Upper lobe of left lung (tissue), 4 donors: ENCODE measurements around the gene CACNB2.
"Not testable (repeated sequence)": the region's sequence is repeated elsewhere in the genome, so short reads cannot be mapped to it uniquely, and the experiment has no call there.

Source experiments
- POLR2A ChIP-seq, 4 donors: fragments of 450-650 bp; IDR thresholded peaks; one replicate each; pipeline ENCODE4 v1.5.1; 2016 to 2017; ENCODE audit warnings: antibody characterized with exemption in 4 of 4, mild to moderate bottlenecking in 2 of 4
- TF ChIP-seq, protein P1 (sequence below), 6 experiments: fragments of 450-650 bp in 4 of 6; fragments of 200-600 bp in 2 of 6; sonication (generic) in 2 of 6; IDR thresholded peaks; one replicate each; pipeline ENCODE4 v1.5.1; 2016 to 2019; ENCODE audit warnings: antibody characterized with exemption in 6 of 6

DNA sequence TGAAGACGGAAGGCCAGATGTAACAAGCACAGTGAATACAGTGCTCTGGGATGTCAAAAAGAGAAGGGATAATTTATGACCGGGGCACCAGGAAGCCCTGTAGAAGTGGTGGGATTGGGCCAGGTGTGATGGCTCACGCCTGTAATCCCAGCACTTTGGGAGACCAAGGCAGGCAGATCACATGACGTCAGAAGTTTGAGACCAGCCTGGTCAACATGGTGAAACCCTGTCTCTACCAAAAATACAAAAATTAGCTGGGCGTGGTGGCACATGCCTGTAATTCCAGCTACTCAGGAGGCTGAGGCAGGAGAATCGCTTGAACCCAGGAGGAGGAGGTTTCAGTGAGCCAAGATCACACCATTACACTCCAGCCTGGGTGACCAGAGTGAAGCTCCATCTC is 305.4 kb downstream of the CACNB2 start:
- TF ChIP-seq, protein P1, sequence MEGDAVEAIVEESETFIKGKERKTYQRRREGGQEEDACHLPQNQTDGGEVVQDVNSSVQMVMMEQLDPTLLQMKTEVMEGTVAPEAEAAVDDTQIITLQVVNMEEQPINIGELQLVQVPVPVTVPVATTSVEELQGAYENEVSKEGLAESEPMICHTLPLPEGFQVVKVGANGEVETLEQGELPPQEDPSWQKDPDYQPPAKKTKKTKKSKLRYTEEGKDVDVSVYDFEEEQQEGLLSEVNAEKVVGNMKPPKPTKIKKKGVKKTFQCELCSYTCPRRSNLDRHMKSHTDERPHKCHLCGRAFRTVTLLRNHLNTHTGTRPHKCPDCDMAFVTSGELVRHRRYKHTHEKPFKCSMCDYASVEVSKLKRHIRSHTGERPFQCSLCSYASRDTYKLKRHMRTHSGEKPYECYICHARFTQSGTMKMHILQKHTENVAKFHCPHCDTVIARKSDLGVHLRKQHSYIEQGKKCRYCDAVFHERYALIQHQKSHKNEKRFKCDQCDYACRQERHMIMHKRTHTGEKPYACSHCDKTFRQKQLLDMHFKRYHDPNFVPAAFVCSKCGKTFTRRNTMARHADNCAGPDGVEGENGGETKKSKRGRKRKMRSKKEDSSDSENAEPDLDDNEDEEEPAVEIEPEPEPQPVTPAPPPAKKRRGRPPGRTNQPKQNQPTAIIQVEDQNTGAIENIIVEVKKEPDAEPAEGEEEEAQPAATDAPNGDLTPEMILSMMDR (IDR thresholded peaks at IDR 0.05) = not testable (repeated sequence)
- not testable (repeated sequence) for TF ChIP-seq POLR2A (IDR thresholded peaks at IDR 0.05)
